PC-3 (cell line): ENCODE results near the gene FUBP3. TPM values are rescaled to one million over a fixed set of nuclear protein-coding genes. Genes with fewer than 3 reads are reported as not detected.

Experiments used
- ATAC-seq: fragments of 200-7000 bp; cut with Tn5 transposase; 2 replicates; pipeline ENCODE4 v1.9.1; 2020; ENCODE audit warnings: mild to moderate bottlenecking, moderate library complexity
- BruUV-seq: library from RNA; stranded (reverse); fragments of 400-500 nt; replicated peaks from 2 replicates; lab custom pipeline; 2021; lab: Mats Ljungman, UMichigan
- CTCF ChIA-PET: fragments of 300-600 bp; sonication (Branson Sonifier 250); formaldehyde crosslinking; loops from one replicate; lab custom pipeline; 2022; ENCODE audit warnings: antibody characterized with exemption; lab: Charles Lee
- POLR2A ChIA-PET: fragments of 300-600 bp; sonication (Branson Sonifier 250); formaldehyde crosslinking; loops from one replicate; lab custom pipeline; 2022; ENCODE audit warnings: antibody characterized with exemption; ENCODE audit not compliant: unreplicated experiment; lab: Charles Lee
- DNase-seq: peaks from one replicate; pipeline ENCODE4 v3.0.0-alpha.2; 2015
- H2AFZ ChIP-seq: fragments of 300-600 bp; sonication (generic); 2 replicates; pipeline ENCODE4 v1.6.0; 2016; ENCODE audit warnings: antibody characterized with exemption, low read length
- H3F3A ChIP-seq: fragments of 300-600 bp; sonication (generic); one replicate; pipeline ENCODE4 v1.6.0; 2017; ENCODE audit warnings: antibody characterized with exemption, low read length, control low read depth, mild to moderate bottlenecking; ENCODE audit not compliant: unreplicated experiment
- H3K27ac ChIP-seq: fragments of 300-600 bp; sonication (generic); 2 replicates; pipeline ENCODE4 v1.5.1; 2016; ENCODE audit warnings: mild to moderate bottlenecking, low read length
- H3K27me3 ChIP-seq: fragments of 300-600 bp; sonication (generic); 2 replicates; pipeline ENCODE4 v1.6.1; 2016; ENCODE audit warnings: low read length, mixed read lengths
- H3K36me3 ChIP-seq: fragments of 300-600 bp; sonication (generic); 2 replicates; pipeline ENCODE4 v1.6.1; 2016; ENCODE audit warnings: low read depth, mixed run types, low read length, mixed read lengths
- H3K4me1 ChIP-seq: fragments of 300-600 bp; sonication (generic); 2 replicates; pipeline ENCODE4 v1.5.1; 2016; ENCODE audit warnings: low read length; ENCODE audit not compliant: insufficient read depth
- H3K4me2 ChIP-seq: fragments of 300-600 bp; sonication (generic); 2 replicates; pipeline ENCODE4 v1.6.0; 2016; ENCODE audit warnings: low read length
- H3K4me3 ChIP-seq: fragments of 300-600 bp; sonication (generic); 2 replicates; pipeline ENCODE4 v1.5.1; 2016; ENCODE audit warnings: mild to moderate bottlenecking, low read length, mixed read lengths
- H3K79me2 ChIP-seq: fragments of 300-600 bp; sonication (generic); 2 replicates; pipeline ENCODE4 v1.6.1; 2017; ENCODE audit warnings: low read length, mixed read lengths
- H3K9ac ChIP-seq: fragments of 300-600 bp; sonication (generic); 2 replicates; pipeline ENCODE4 v1.6.0; 2016; ENCODE audit warnings: mild to moderate bottlenecking, low read length
- H3K9me2 ChIP-seq: fragments of 300-600 bp; sonication (generic); replicated peaks from 2 replicates; pipeline ENCODE4 v1.6.1; 2016; ENCODE audit warnings: mixed run types, low read length, mixed read lengths
- H3K9me3 ChIP-seq: fragments of 300-600 bp; sonication (generic); 2 replicates; pipeline ENCODE4 v1.6.1; 2016; ENCODE audit warnings: low read length, mixed read lengths
- H4K20me1 ChIP-seq: fragments of 300-600 bp; sonication (generic); 2 replicates; pipeline ENCODE4 v1.6.1; 2016; ENCODE audit warnings: low read length, mixed read lengths
- CTCF ChIP-seq: fragments of 300-600 bp; sonication (generic); conservative IDR thresholded peaks from 2 replicates; pipeline ENCODE4 v1.5.1; 2017; ENCODE audit warnings: antibody characterized with exemption, low read depth, mild to moderate bottlenecking, low read length
- EZH2 ChIP-seq: fragments of 300-600 bp; sonication (generic); IDR thresholded peaks from one replicate; pipeline ENCODE4 v1.6.1; 2017; ENCODE audit warnings: antibody characterized with exemption, mild to moderate bottlenecking, low read length; ENCODE audit not compliant: unreplicated experiment
- EZH2phosphoT487 ChIP-seq: fragments of 300-600 bp; sonication (generic); IDR thresholded peaks from 2 replicates; pipeline ENCODE4 v1.6.1; 2018; ENCODE audit warnings: mild to moderate bottlenecking, antibody characterized with exemption, low read length, borderline replicate concordance
- intact Hi-C: fragments of 100-400 bp; cut with micrococcal nuclease; formaldehyde crosslinking; loops from 2 replicates; pipeline ENCODE4 v1.9.0; 2023
- total RNA-seq: library from RNA; depleted of rRNA; stranded (reverse); fragments of >200 nt; gene quantifications from 2 replicates; pipeline ENCODE4 v1.2.3, GENCODE V29; 2014

The FUBP3 gene
- total RNA-seq, 1 experiment from 2014 or later: 53.7 TPM

GRCh38 chr9:130536701-130537107 is 42.7 kb upstream of the FUBP3 start:
- no peak overlapping the region for H3K9ac ChIP-seq
- TF ChIP-seq CTCF: no peak
- TF ChIP-seq EZH2: no peak
- no peak for TF ChIP-seq EZH2phosphoT487
- H4K20me1 ChIP-seq: no peaks in the 10 kb centered on the region
- CTCF ChIA-PET: interaction anchor here (0.5 kb wide), 1 partner anchor 382 kb away, joined by 3 read pairs; no protein-coding TSS in a partner anchor
- BruUV-seq: no TSS peak
- H3K27me3 ChIP-seq: no peaks in the 10 kb centered on the region
- no peak overlapping the region for H2AFZ ChIP-seq
- H3K27ac ChIP-seq: no peak overlapping the region
- ATAC-seq: no peak
- no peaks in the 10 kb centered on the region for H3K79me2 ChIP-seq
- H3K4me2 ChIP-seq: no peak overlapping the region
- intact Hi-C loops: no loop called here
- H3K4me3 ChIP-seq: no peak overlapping the region
- POLR2A ChIA-PET: no interaction called here
- no peaks in the 10 kb centered on the region for H3K9me2 ChIP-seq
- H3K9me3 ChIP-seq: no peaks in the 10 kb centered on the region
- peaks cover 12% of the 10 kb centered on the region for H3K4me1 ChIP-seq
- no peaks in the 10 kb centered on the region for H3F3A ChIP-seq
- DNase-seq: no peak
- no peaks in the 10 kb centered on the region for H3K36me3 ChIP-seq

GRCh38 chr9:130537346-130538050 is 41.9 kb upstream of the FUBP3 start:
- Histone ChIP-seq H3K4me3 (no peak overlapping the region), H3K27me3 (no peaks in the 10 kb centered on the region), H3K4me1 (peaks cover 12% of the 10 kb centered on the region), H3K4me2 (no peak overlapping the region), H3K79me2 (no peaks in the 10 kb centered on the region), H3K9ac (no peak overlapping the region), H3K36me3 (no peaks in the 10 kb centered on the region), H3K9me2 (no peaks in the 10 kb centered on the region), H2AFZ (no peak overlapping the region), H3F3A (no peaks in the 10 kb centered on the region), H3K9me3 (no peaks in the 10 kb centered on the region), H4K20me1 (no peaks in the 10 kb centered on the region), H3K27ac (no peak overlapping the region)
- ChIA-PET CTCF (no interaction called here), POLR2A (no interaction called here)
- ATAC-seq (no peak), DNase-seq (peak; percentile 8)
- BruUV-seq: no TSS peak
- intact Hi-C loops: no loop called here
- no peak for TF ChIP-seq EZH2phosphoT487
- TF ChIP-seq EZH2: no peak
- no peak for TF ChIP-seq CTCF
